ENCODE measurements around the gene PDIA2.
"Not testable (repeated sequence)": the region's sequence is repeated elsewhere in the genome, so short reads cannot be mapped to it uniquely, and the experiment has no call there.

PDIA2 gene

GRCh38 chr16:301950-302349 lies 19.0 kb downstream of the PDIA2 start:
- no peak for DNase-seq

- peak; percentile 46 to 68 (median 59) for DNase-seq
Observed at GRCh38 chr16:303760-304505, 21.0 kb downstream of the PDIA2 start.

GRCh38 chr16:305916-306626 lies 23.1 kb downstream of the PDIA2 start:
- no peak for DNase-seq

- no peak for DNase-seq
Observed at GRCh38 chr16:306911-307370, 24.0 kb downstream of the PDIA2 start.

- DNase-seq = no peak
Observed at GRCh38 chr16:307691-308312, 24.8 kb downstream of the PDIA2 start.

- DNase-seq = no peak
Observed at GRCh38 chr16:309476-309875, 26.5 kb downstream of the PDIA2 start.

GRCh38 chr16:311725-312124 lies 28.8 kb downstream of the PDIA2 start:
- no peak for DNase-seq

- DNase-seq = no peak
Observed at GRCh38 chr16:314351-314750, 31.4 kb downstream of the PDIA2 start.

- DNase-seq = no peak
Observed at GRCh38 chr16:314795-315299, 31.9 kb downstream of the PDIA2 start.

GRCh38 chr16:316741-317464 lies 33.9 kb downstream of the PDIA2 start:
- DNase-seq = no peak

- no peak for DNase-seq
Observed at GRCh38 chr16:317583-317982, 34.6 kb downstream of the PDIA2 start.

- DNase-seq = no peak
Observed at GRCh38 chr16:318628-319027, 35.7 kb downstream of the PDIA2 start.

GRCh38 chr16:320206-320605 lies 37.2 kb downstream of the PDIA2 start:
- no peak for DNase-seq

GRCh38 chr16:321532-321931 lies 38.6 kb downstream of the PDIA2 start:
- DNase-seq = no peak

GRCh38 chr16:322476-323143 lies 39.6 kb downstream of the PDIA2 start:
- DNase-seq = no peak

- DNase-seq = no peak
Observed at GRCh38 chr16:324201-324450, 41.2 kb downstream of the PDIA2 start.

- peak; percentile 37 to 62 (median 49) for DNase-seq
Observed at GRCh38 chr16:324451-325334, 41.7 kb downstream of the PDIA2 start.

- peak; percentile 46 to 60 (median 51) for DNase-seq
Observed at GRCh38 chr16:325375-326145, 42.6 kb downstream of the PDIA2 start.

GRCh38 chr16:330741-331140 lies 47.8 kb downstream of the PDIA2 start:
- DNase-seq = no peak

- DNase-seq = not testable (repeated sequence)
Observed at GRCh38 chr16:331181-331814, 48.3 kb downstream of the PDIA2 start.

All from suppressor macrophage (primary cell).